Endothelial cell of umbilical vein (primary cell): ENCODE data around the gene EVX1.

Source experiments
- CTCF ChIP-seq, 2 donors: IDR thresholded peaks; 1 replicate in 1 of 2; 2 replicates in 1 of 2; pipeline ENCODE4 v1.5.1; 2011; ENCODE audit warnings: low read length in 2 of 2, mild to moderate bottlenecking in 2 of 2, moderate library complexity in 2 of 2, control low read depth in 1 of 2, inconsistent platforms in 1 of 2, low read depth in 1 of 2; ENCODE audit not compliant: insufficient read depth in 1 of 2; ENCODE audit errors: extremely low read depth in 1 of 2
- MAX ChIP-seq: IDR thresholded peaks from 2 replicates; pipeline ENCODE4 v1.6.1; 2011; ENCODE audit not compliant: insufficient read depth, insufficient read length
- POLR2A ChIP-seq: IDR thresholded peaks from 2 replicates; pipeline ENCODE4 v1.6.1; 2012; ENCODE audit warnings: low read depth, mild to moderate bottlenecking, control low read depth, low read length

DNA sequence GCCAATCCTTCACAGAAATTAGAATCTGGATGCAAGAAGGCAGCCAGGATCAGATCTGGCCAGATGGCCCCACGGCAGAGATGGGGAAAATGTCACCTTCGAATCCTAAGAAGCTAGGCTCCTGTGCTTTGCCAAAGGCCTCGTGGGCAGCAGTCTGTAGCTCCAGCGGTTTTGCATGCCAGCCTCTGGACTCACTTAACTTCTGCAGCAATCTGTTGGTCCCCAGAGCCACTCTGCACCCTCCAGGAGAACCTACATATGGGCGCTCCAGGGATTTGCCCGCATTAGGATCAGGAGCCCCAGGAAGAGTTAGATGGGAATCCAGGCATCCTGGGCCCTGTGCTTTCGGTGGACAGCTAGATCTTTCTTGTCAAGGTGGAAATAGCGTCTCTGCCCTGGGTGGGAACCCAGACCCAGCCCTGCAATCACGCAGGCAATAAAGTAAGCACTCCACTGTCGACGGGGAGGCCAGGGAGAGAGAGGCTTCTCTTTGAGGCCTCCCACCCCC, 32.6 kb upstream of the EVX1 start:
- TF ChIP-seq CTCF (IDR thresholded peaks at IDR 0.05; ENCODE audit: extremely low read depth in 1 of 2, insufficient read depth in 1 of 2, low read depth in 1 of 2, low read length in 2 of 2) (no peak), POLR2A (no peak), MAX (no peak)
